ENCODE measurements around the gene DUS3L.
"Not testable (repeated sequence)": the region's sequence is repeated elsewhere in the genome, so short reads cannot be mapped to it uniquely, and the experiment has no call there.

DNA sequence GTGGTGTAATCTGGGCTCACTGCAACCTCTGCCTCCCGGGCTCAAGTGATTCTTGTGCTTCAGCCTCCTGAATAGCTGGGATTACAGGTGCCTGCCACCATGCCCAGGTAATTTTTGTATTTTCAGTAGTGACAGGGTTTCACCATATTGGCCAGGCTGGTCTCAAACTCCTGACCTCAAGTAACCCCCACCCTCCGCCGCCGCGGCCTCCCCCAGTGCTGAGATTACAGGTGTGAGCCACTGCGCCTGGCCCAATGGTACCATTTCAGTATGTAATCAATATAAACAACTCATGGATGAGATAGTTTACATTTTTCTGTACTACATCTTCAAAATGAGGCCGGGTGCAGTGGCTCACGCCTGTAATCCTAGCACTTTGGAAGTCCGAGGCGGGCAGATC is 46.0 kb downstream of the DUS3L start:
- TF ChIP-seq, protein P1, sequence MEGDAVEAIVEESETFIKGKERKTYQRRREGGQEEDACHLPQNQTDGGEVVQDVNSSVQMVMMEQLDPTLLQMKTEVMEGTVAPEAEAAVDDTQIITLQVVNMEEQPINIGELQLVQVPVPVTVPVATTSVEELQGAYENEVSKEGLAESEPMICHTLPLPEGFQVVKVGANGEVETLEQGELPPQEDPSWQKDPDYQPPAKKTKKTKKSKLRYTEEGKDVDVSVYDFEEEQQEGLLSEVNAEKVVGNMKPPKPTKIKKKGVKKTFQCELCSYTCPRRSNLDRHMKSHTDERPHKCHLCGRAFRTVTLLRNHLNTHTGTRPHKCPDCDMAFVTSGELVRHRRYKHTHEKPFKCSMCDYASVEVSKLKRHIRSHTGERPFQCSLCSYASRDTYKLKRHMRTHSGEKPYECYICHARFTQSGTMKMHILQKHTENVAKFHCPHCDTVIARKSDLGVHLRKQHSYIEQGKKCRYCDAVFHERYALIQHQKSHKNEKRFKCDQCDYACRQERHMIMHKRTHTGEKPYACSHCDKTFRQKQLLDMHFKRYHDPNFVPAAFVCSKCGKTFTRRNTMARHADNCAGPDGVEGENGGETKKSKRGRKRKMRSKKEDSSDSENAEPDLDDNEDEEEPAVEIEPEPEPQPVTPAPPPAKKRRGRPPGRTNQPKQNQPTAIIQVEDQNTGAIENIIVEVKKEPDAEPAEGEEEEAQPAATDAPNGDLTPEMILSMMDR (IDR thresholded peaks at IDR 0.05; ENCODE audit: low read depth, low read length) = not testable (repeated sequence)
- not testable (repeated sequence) for TF ChIP-seq EZH2phosphoT487 (IDR thresholded peaks at IDR 0.05; ENCODE audit: low read depth)

Measured in OCI-LY3 (cell line).